CD14-positive monocyte (primary cell): ENCODE measurements around the gene SYT8. TPM values are rescaled to one million over a fixed set of nuclear protein-coding genes. Genes with fewer than 3 reads are reported as not detected.
A peak's percentile ranks its signal among the peaks of the same experiment; 100 is the strongest.

ENCODE experiments used
- DNase-seq, 3 donors: peaks; one replicate each; pipeline ENCODE4 v3.0.0-alpha.2; 2011 to 2022
- H2AFZ ChIP-seq: 2 replicates; pipeline ENCODE4 v1.6.0; 2012; ENCODE audit warnings: mild to moderate bottlenecking, low read depth, low read length, inconsistent platforms; ENCODE audit not compliant: insufficient read depth, poor library complexity, severe bottlenecking
- H3K27ac ChIP-seq, 2 donors: 1 replicate in 1 of 2; 2 replicates in 1 of 2; pipeline ENCODE4 v1.5.1; 2012 to 2013; ENCODE audit warnings: low read length in 2 of 2, control low read depth in 1 of 2, inconsistent platforms in 1 of 2, low read depth in 1 of 2, mild to moderate bottlenecking in 1 of 2
- H3K27me3 ChIP-seq, 2 donors: one replicate each; pipeline versions ENCODE4 v1.6.0 to v1.6.1; 2011 to 2013; ENCODE audit warnings: low read length in 2 of 2; ENCODE audit not compliant: control insufficient read depth in 2 of 2, insufficient read depth in 2 of 2
- H3K36me3 ChIP-seq, 2 donors: replicated peaks in 1 of 2; 1 replicate in 1 of 2; 2 replicates in 1 of 2; pipeline versions ENCODE4 v1.5.1 to v1.6.1; 2012 to 2013; ENCODE audit warnings: low read length in 2 of 2, control low read depth in 1 of 2, inconsistent platforms in 1 of 2, mild to moderate bottlenecking in 1 of 2; ENCODE audit not compliant: insufficient read depth in 2 of 2, control insufficient read depth in 1 of 2
- H3K4me1 ChIP-seq, 2 donors: 1 replicate in 1 of 2; 2 replicates in 1 of 2; pipeline versions ENCODE4 v1.5.1 to v1.6.1; 2012 to 2013; ENCODE audit warnings: low read length in 2 of 2, control low read depth in 1 of 2, inconsistent platforms in 1 of 2, mild to moderate bottlenecking in 1 of 2, moderate library complexity in 1 of 2; ENCODE audit not compliant: insufficient read depth in 2 of 2, control insufficient read depth in 1 of 2
- H3K4me2 ChIP-seq: replicated peaks from 2 replicates; pipeline ENCODE3; 2012; ENCODE audit warnings: low read length, moderate library complexity, mild to moderate bottlenecking; ENCODE audit not compliant: poor library complexity, severe bottlenecking; ENCODE audit errors: extremely low read depth
- H3K4me3 ChIP-seq, 3 experiments: fragments of 200-600 bp in 1 of 3; sonication (generic) in 1 of 3; replicated peaks in 1 of 3; 1 replicate in 2 of 3; 2 replicates in 1 of 3; pipeline ENCODE4 v1.5.1; 2011 to 2013; ENCODE audit warnings: low read length in 3 of 3, mild to moderate bottlenecking in 3 of 3, control low read depth in 2 of 3, low read depth in 2 of 3, inconsistent platforms in 1 of 3, moderate library complexity in 1 of 3
- H3K79me2 ChIP-seq: 2 replicates; pipeline ENCODE4 v1.6.0; 2012; ENCODE audit warnings: mild to moderate bottlenecking, control low read depth, inconsistent platforms, low read length, moderate library complexity; ENCODE audit not compliant: insufficient read depth
- H3K9ac ChIP-seq: 2 replicates; pipeline ENCODE4 v1.6.0; 2017; ENCODE audit warnings: low read length, mild to moderate bottlenecking; ENCODE audit not compliant: insufficient read depth, poor library complexity, severe bottlenecking
- H3K9me3 ChIP-seq, 2 donors: replicated peaks in 1 of 2; 1 replicate in 1 of 2; 2 replicates in 1 of 2; pipeline versions ENCODE4 v1.5.1 to v1.6.1; 2012 to 2013; ENCODE audit warnings: low read length in 2 of 2, control low read depth in 1 of 2; ENCODE audit not compliant: control insufficient read depth in 1 of 2, insufficient read depth in 1 of 2
- H4K20me1 ChIP-seq: 2 replicates; pipeline ENCODE4 v1.6.0; 2012; ENCODE audit warnings: mild to moderate bottlenecking, low read length, control low read depth, moderate library complexity; ENCODE audit not compliant: insufficient read depth
- H3K27ac Mint-ChIP-seq, 7 donors: one replicate each; pipeline ENCODE4 v1.8.0; 2020; ENCODE audit warnings: mild to moderate bottlenecking in 7 of 7, mixed read lengths in 7 of 7, moderate library complexity in 6 of 7, inconsistent platforms in 2 of 7
- H3K27me3 Mint-ChIP-seq, 3 donors: one replicate each; pipeline ENCODE4 v1.8.0; 2021 to 2022; ENCODE audit warnings: low read depth in 3 of 3, mild to moderate bottlenecking in 3 of 3, mixed read lengths in 3 of 3, moderate library complexity in 3 of 3, inconsistent platforms in 1 of 3
- H3K36me3 Mint-ChIP-seq, 2 donors: one replicate each; pipeline ENCODE4 v1.8.0; 2020; ENCODE audit warnings: mixed read lengths in 2 of 2, inconsistent platforms in 1 of 2, mild to moderate bottlenecking in 1 of 2
- H3K4me1 Mint-ChIP-seq: one replicate; pipeline ENCODE4 v1.8.0; 2020; ENCODE audit warnings: mild to moderate bottlenecking, mixed read lengths
- H3K4me3 Mint-ChIP-seq, 2 donors: one replicate each; pipeline ENCODE4 v1.8.0; 2020; ENCODE audit warnings: mild to moderate bottlenecking in 2 of 2, mixed read lengths in 2 of 2, moderate library complexity in 1 of 2
- H3K9me3 Mint-ChIP-seq, 7 donors: one replicate each; pipeline ENCODE4 v1.8.0; 2020 to 2022; ENCODE audit warnings: mixed read lengths in 7 of 7, mild to moderate bottlenecking in 6 of 7, moderate library complexity in 6 of 7, inconsistent platforms in 2 of 7
- CTCF ChIP-seq: fragments of 200-600 bp; IDR thresholded peaks from one replicate; pipeline ENCODE4 v1.8.0; 2022; ENCODE audit warnings: antibody characterized with exemption, mild to moderate bottlenecking
- WGBS: methylation state at CpG from one replicate; pipeline ENCODE4 v1.1.5; 2013; ENCODE audit warnings: missing lambda C conversion rate; ENCODE audit not compliant: insufficient coverage; 5-methylcytosine and 5-hydroxymethylcytosine counted together
- intact Hi-C, 2 donors: fragments of 100-400 bp; cut with micrococcal nuclease; formaldehyde crosslinking; loops; one replicate each; pipeline versions ENCODE4 v1.15.0 to v1.15.1; 2023
- polyA plus RNA-seq, 3 donors: library from polyadenylated mRNA; depleted of rRNA in 1 of 3; unstranded in 2 of 3; stranded (reverse) in 1 of 3; fragments of 300-500 nt in 2 of 3; fragments of >200 nt in 1 of 3; fragmentation: Illumina TruSeq in 2 of 3; gene quantifications; 1 replicate in 2 of 3; 2 replicates in 1 of 3; pipeline ENCODE4 v1.2.3, GENCODE V29; 2012 to 2021

SYT8 gene
- polyA plus RNA-seq, 3 donors, result not detected

GRCh38 chr11:1852271-1852876, 17.6 kb downstream of the SYT8 start:
- no peak overlapping the region for H2AFZ ChIP-seq
- H4K20me1 ChIP-seq, result peaks cover 37% of the 10 kb centered on the region
- TF ChIP-seq CTCF, result no peak
- Mint-ChIP-seq H3K27me3 (peaks cover 0 to 7% (median 0%) of the 10 kb centered on the region in 3 donors), H3K4me3 (peak overlapping the region; percentile 98 to 100), H3K27ac (peak overlapping the region; percentile 96 to 100 (median 100)), H3K9me3 (no peaks in the 10 kb centered on the region), H3K4me1 (peaks cover 84% of the 10 kb centered on the region), H3K36me3 (peaks cover 20 to 32% of the 10 kb centered on the region in 2 donors)
- WGBS, result 67% methylated on average over 21 of the region's 25 CpGs
- H3K4me3 ChIP-seq, result peak overlapping the region; percentile 61 to 88 (median 82)
- H3K9ac ChIP-seq, result peak overlapping the region; percentile 97
- peak overlapping the region; percentile 100 for H3K27ac ChIP-seq
- H3K4me1 ChIP-seq, result peaks cover 92 to 97% of the 10 kb centered on the region in 2 donors
- no peak for DNase-seq
- H3K27me3 ChIP-seq, result no peaks in the 10 kb centered on the region
- H3K36me3 ChIP-seq, result peaks cover 22 to 26% of the 10 kb centered on the region in 2 donors
- peaks cover 62% of the 10 kb centered on the region for H3K79me2 ChIP-seq
- intact Hi-C loops, result loop anchor here in 1 of 2 donors (5.0 kb wide), 2 partner anchors 70 to 90 kb away; partner anchors contain the start of gene CTSD
- H3K4me2 ChIP-seq, result peak overlapping the region; percentile 97
- H3K9me3 ChIP-seq, result no peaks in the 10 kb centered on the region

- no peaks in the 10 kb centered on the region for H3K9me3 Mint-ChIP-seq
- Histone ChIP-seq H3K27ac (peak within 1 kb of the TSS; percentile 100), H3K4me1 (peaks cover 92 to 97% of the 10 kb centered on the region in 2 donors), H3K27me3 (no peaks in the 10 kb centered on the region), H3K9ac (peak within 1 kb of the TSS; percentile 97), H3K4me2 (peak within 1 kb of the TSS; percentile 97), H3K4me3 (peak within 1 kb of the TSS; percentile 61 to 88 (median 82)), H3K36me3 (peaks cover 22 to 32% of the 10 kb centered on the region in 2 donors), H2AFZ (no peak within 1 kb of the TSS), H4K20me1 (peaks cover 42% of the 10 kb centered on the region), H3K79me2 (peaks cover 67% of the 10 kb centered on the region), H3K9me3 (no peaks in the 10 kb centered on the region)
- peak; percentile 86 to 95 (median 89) for DNase-seq
- peak within 1 kb of the TSS; percentile 96 to 100 (median 100) for H3K27ac Mint-ChIP-seq
- H3K4me3 Mint-ChIP-seq, result peak within 1 kb of the TSS; percentile 98 to 100
- 0% methylated on average over 11 of the region's 18 CpGs for WGBS
- peaks cover 20 to 29% of the 10 kb centered on the region in 2 donors for H3K36me3 Mint-ChIP-seq
- no peak for TF ChIP-seq CTCF
- H3K4me1 Mint-ChIP-seq, result peaks cover 84% of the 10 kb centered on the region
- peaks cover 0 to 7% (median 0%) of the 10 kb centered on the region in 3 donors for H3K27me3 Mint-ChIP-seq
- intact Hi-C loops, result loop anchor here (1.0 to 5.0 kb wide), 4 partner anchors 9 to 91 kb away; partner anchors contain the start of gene CTSD (in 1 of the 2)
These were observed 18.1 kb downstream of the SYT8 start, which contains the start of gene LSP1 for GRCh38 chr11:1852877-1853276. Gene LSP1, plus strand, starts transcription at chr11:1853084. Its CDS starts 61 bp downstream, at chr11:1853145.
